Thoracic aorta (tissue), 2 donors: ENCODE measurements around the gene ALKAL2. TPM values are rescaled to one million over a fixed set of nuclear protein-coding genes. Genes with fewer than 3 reads are reported as not detected.

Experiments used
- ATAC-seq: fragments of 150-250 bp; one replicate; pipeline ENCODE4 v1.8.0; 2017; ENCODE audit warnings: low read depth; ENCODE audit not compliant: insufficient number of reproducible peaks, low FRiP score
- DNase-seq: peaks from one replicate; pipeline ENCODE4 v3.0.0-alpha.2; 2020; ENCODE audit warnings: low spot score
- H3K27ac ChIP-seq, 2 donors: fragments of 200-600 bp; sonication (generic); 1 replicate in 1 of 2; 2 replicates in 1 of 2; pipeline ENCODE4 v1.5.1; 2016; ENCODE audit warnings: mild to moderate bottlenecking in 2 of 2, moderate library complexity in 2 of 2
- H3K27me3 ChIP-seq: fragments of 200-600 bp; sonication (generic); replicated peaks from 2 replicates; pipeline ENCODE4 v1.6.0; 2016; ENCODE audit warnings: mild to moderate bottlenecking; ENCODE audit not compliant: insufficient read depth
- H3K36me3 ChIP-seq: fragments of 200-600 bp; sonication (generic); one replicate; pipeline ENCODE4 v1.5.1; 2016
- H3K4me1 ChIP-seq, 2 donors: fragments of 200-600 bp; sonication (generic); 1 replicate in 1 of 2; 2 replicates in 1 of 2; pipeline versions ENCODE4 v1.5.1 to v1.6.0; 2016; ENCODE audit warnings: low read depth in 2 of 2, mild to moderate bottlenecking in 1 of 2; ENCODE audit not compliant: control insufficient read depth in 1 of 2
- H3K4me3 ChIP-seq: fragments of 200-600 bp; sonication (generic); 2 replicates; pipeline ENCODE4 v1.5.1; 2016; ENCODE audit warnings: mild to moderate bottlenecking
- H3K9me3 ChIP-seq: fragments of 200-600 bp; sonication (generic); 2 replicates; pipeline ENCODE4 v1.5.1; 2016
- CTCF ChIP-seq: fragments of 200-600 bp; sonication (generic); IDR thresholded peaks from one replicate; pipeline ENCODE4 v1.5.1; 2019; ENCODE audit warnings: antibody characterized with exemption
- total RNA-seq, 2 donors: library from RNA; depleted of rRNA; stranded (reverse); fragments of >200 nt; gene quantifications; one replicate each; pipeline versions ENCODE4 v1.1.0 to v1.2.3, GENCODE V29; 2016

ALKAL2 gene
- total RNA-seq, 2 donors from 2014 or later, result 11.3 to 12.7 TPM

- H3K36me3 ChIP-seq, result no peaks in the 10 kb centered on the region
- H3K27ac ChIP-seq, result peak within 1 kb of the TSS; percentile 59 to 70
- H3K4me3 ChIP-seq, result peak within 1 kb of the TSS; percentile 85
- ATAC-seq, result no peak
- peaks cover under 1% of the 10 kb centered on the region for H3K9me3 ChIP-seq
- DNase-seq, result no peak
- peaks cover 8 to 27% of the 10 kb centered on the region in 2 donors for H3K4me1 ChIP-seq
- TF ChIP-seq CTCF, result no peak
- no peaks in the 10 kb centered on the region for H3K27me3 ChIP-seq
Observed at GRCh38 chr2:263774-264492, 24.0 kb downstream of the ALKAL2 start, which contains the start of gene SH3YL1. SH3YL1 (minus strand) TSS chr2:264032; CDS start chr2:263984, 48 bp downstream.

- no peak for TF ChIP-seq CTCF
- Histone ChIP-seq H3K9me3 (peaks cover 5% of the 10 kb centered on the region), H3K36me3 (no peaks in the 10 kb centered on the region), H3K27me3 (no peaks in the 10 kb centered on the region), H3K4me1 (peaks cover 8 to 27% of the 10 kb centered on the region in 2 donors), H3K27ac (no peak overlapping the region), H3K4me3 (peak overlapping the region; percentile 85)
- DNase-seq (no peak), ATAC-seq (no peak)
Observed at GRCh38 chr2:263022-263738, 24.7 kb downstream of the ALKAL2 start.

- H3K27ac ChIP-seq, result no peak overlapping the region
Observed at GRCh38 chr2:262117-262516, 25.8 kb downstream of the ALKAL2 start.

GRCh38 chr2:260507-261161, 27.3 kb downstream of the ALKAL2 start:
- DNase-seq (no peak), ATAC-seq (no peak)
- TF ChIP-seq CTCF, result no peak
- no peaks in the 10 kb centered on the region for H3K27me3 ChIP-seq
- H3K36me3 ChIP-seq, result no peaks in the 10 kb centered on the region
- no peak overlapping the region for H3K27ac ChIP-seq
- peaks cover 9% of the 10 kb centered on the region for H3K9me3 ChIP-seq
- H3K4me3 ChIP-seq, result no peak overlapping the region
- H3K4me1 ChIP-seq, result peaks cover 2 to 14% of the 10 kb centered on the region in 2 donors

More at GRCh38 chr2:262117-262516, 25.8 kb downstream of the ALKAL2 start:
- Histone ChIP-seq H3K27me3 (no peaks in the 10 kb centered on the region), H3K4me3 (no peak overlapping the region), H3K9me3 (peaks cover 9% of the 10 kb centered on the region), H3K36me3 (no peaks in the 10 kb centered on the region), H3K4me1 (peaks cover 8 to 27% of the 10 kb centered on the region in 2 donors)
- DNase-seq (no peak), ATAC-seq (no peak)
- no peak for TF ChIP-seq CTCF

- Histone ChIP-seq H3K36me3 (no peaks in the 10 kb centered on the region), H3K4me1 (peaks cover 0 to 10% of the 10 kb centered on the region in 2 donors), H3K27me3 (no peaks in the 10 kb centered on the region), H3K9me3 (peaks cover 9% of the 10 kb centered on the region), H3K4me3 (no peak overlapping the region), H3K27ac (no peak overlapping the region)
- no peak for TF ChIP-seq CTCF
- no peak for DNase-seq
- ATAC-seq, result no peak
Observed at GRCh38 chr2:259789-260331, 28.0 kb downstream of the ALKAL2 start.
